Fibroblast of mammary gland (primary cell): ENCODE data around the gene GLT6D1.

ENCODE experiments used
- DNase-seq: peaks from one replicate; pipeline ENCODE4 v3.0.0-alpha.2; 2010; ENCODE audit warnings: low read depth
- H3K4me3 ChIP-seq: 2 replicates; pipeline ENCODE4 v1.5.1; 2011; ENCODE audit warnings: low read depth, mild to moderate bottlenecking, low read length, moderate library complexity; ENCODE audit not compliant: control insufficient read depth
- CTCF ChIP-seq: conservative IDR thresholded peaks from 2 replicates; pipeline ENCODE4 v1.5.1; 2011; ENCODE audit warnings: low read depth, low read length, inconsistent platforms; ENCODE audit not compliant: control insufficient read depth, insufficient read depth

Gene GLT6D1

GRCh38 chr9:135584371-135584770 lies 55.0 kb downstream of the GLT6D1 start:
- H3K4me3 ChIP-seq = no peak overlapping the region
- TF ChIP-seq CTCF = no peak
- DNase-seq = no peak

GRCh38 chr9:135583688-135584011 lies 55.7 kb downstream of the GLT6D1 start:
- DNase-seq = no peak

GRCh38 chr9:135582966-135583687 lies 56.2 kb downstream of the GLT6D1 start:
- no peak overlapping the region for H3K4me3 ChIP-seq
- no peak for TF ChIP-seq CTCF

More at GRCh38 chr9:135583688-135584011, 55.7 kb downstream of the GLT6D1 start:
- H3K4me3 ChIP-seq = no peak overlapping the region
- TF ChIP-seq CTCF = no peak

GRCh38 chr9:135582541-135582940 lies 56.8 kb downstream of the GLT6D1 start:
- no peak for TF ChIP-seq CTCF
- no peak for DNase-seq
- no peak overlapping the region for H3K4me3 ChIP-seq

More at GRCh38 chr9:135582966-135583687, 56.2 kb downstream of the GLT6D1 start:
- DNase-seq = no peak

- DNase-seq = no peak
- TF ChIP-seq CTCF = no peak
- no peak overlapping the region for H3K4me3 ChIP-seq
These were observed 57.5 kb downstream of the GLT6D1 start for GRCh38 chr9:135581636-135582426.

GRCh38 chr9:135580664-135581380 lies 58.5 kb downstream of the GLT6D1 start:
- TF ChIP-seq CTCF = no peak
- DNase-seq = no peak
- no peak overlapping the region for H3K4me3 ChIP-seq
